PC-9 (cell line): ENCODE measurements around the gene RELCH.

ENCODE experiments used
- EZH2 ChIP-seq: fragments of 200-600 bp; sonication (generic); IDR thresholded peaks from 2 replicates; pipeline ENCODE4 v1.8.0; 2017; ENCODE audit warnings: antibody characterized with exemption, low read depth
- TF ChIP-seq, protein P1 (sequence below): fragments of 200-600 bp; sonication (generic); conservative IDR thresholded peaks from 2 replicates; pipeline ENCODE4 v1.6.1; 2017; ENCODE audit warnings: mixed run types, antibody characterized with exemption, mild to moderate bottlenecking, moderate library complexity

GRCh38 chr18:62157843-62158242, 29.2 kb upstream of the RELCH start:
- TF ChIP-seq, protein P1, sequence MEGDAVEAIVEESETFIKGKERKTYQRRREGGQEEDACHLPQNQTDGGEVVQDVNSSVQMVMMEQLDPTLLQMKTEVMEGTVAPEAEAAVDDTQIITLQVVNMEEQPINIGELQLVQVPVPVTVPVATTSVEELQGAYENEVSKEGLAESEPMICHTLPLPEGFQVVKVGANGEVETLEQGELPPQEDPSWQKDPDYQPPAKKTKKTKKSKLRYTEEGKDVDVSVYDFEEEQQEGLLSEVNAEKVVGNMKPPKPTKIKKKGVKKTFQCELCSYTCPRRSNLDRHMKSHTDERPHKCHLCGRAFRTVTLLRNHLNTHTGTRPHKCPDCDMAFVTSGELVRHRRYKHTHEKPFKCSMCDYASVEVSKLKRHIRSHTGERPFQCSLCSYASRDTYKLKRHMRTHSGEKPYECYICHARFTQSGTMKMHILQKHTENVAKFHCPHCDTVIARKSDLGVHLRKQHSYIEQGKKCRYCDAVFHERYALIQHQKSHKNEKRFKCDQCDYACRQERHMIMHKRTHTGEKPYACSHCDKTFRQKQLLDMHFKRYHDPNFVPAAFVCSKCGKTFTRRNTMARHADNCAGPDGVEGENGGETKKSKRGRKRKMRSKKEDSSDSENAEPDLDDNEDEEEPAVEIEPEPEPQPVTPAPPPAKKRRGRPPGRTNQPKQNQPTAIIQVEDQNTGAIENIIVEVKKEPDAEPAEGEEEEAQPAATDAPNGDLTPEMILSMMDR, result no peak
- TF ChIP-seq EZH2, result no peak
